Measurements from ENCODE around the gene CPA5.

GRCh38 chr7:130359276-130359857 lies 14.8 kb downstream of the CPA5 start:
- TF ChIP-seq CTCF (IDR thresholded peaks at IDR 0.05 in 2 of 3, conservative IDR thresholded peaks at IDR 0.05 in 1 of 3; ENCODE audit: insufficient read depth in 2 of 3, low read depth in 1 of 3, low read length in 3 of 3) (no peak), ESRRA (IDR thresholded peaks at IDR 0.05; ENCODE audit: borderline replicate concordance, low read depth) (no peak), POLR3A (IDR thresholded peaks at IDR 0.05; ENCODE audit: borderline replicate concordance, extremely low read depth, insufficient read depth, insufficient read length) (no peak), USF2 (CRISPR knock-in tag; IDR thresholded peaks at IDR 0.05) (no peak), JUN (IDR thresholded peaks at IDR 0.05; ENCODE audit: borderline replicate concordance, low read depth, low read length) (no peak), JUN (CRISPR knock-in tag; IDR thresholded peaks at IDR 0.05; ENCODE audit: borderline replicate concordance) (no peak), ASH1L (IDR thresholded peaks at IDR 0.05; ENCODE audit: borderline replicate concordance, low read depth, partially characterized antibody) (no peak), EZH2 (IDR thresholded peaks at IDR 0.05; ENCODE audit: borderline replicate concordance, low read depth, low read length) (no peak), BACH1 (tag; IDR thresholded peaks at IDR 0.05) (no peak)

Data from K562 (cell line).